Esophagus muscularis mucosa (tissue), 4 donors: Measurements from ENCODE around the gene PFDN2.

Experiments
- EP300 ChIP-seq: sonication (generic); formaldehyde crosslinking; IDR thresholded peaks from one replicate; pipeline ENCODE4 v1.6.1; 2017; ENCODE audit warnings: antibody characterized with exemption
- POLR2AphosphoS5 ChIP-seq, 2 donors: sonication (generic); formaldehyde crosslinking; IDR thresholded peaks; one replicate each; pipeline ENCODE4 v1.6.1; 2017; ENCODE audit warnings: antibody characterized with exemption in 2 of 2
- TF ChIP-seq, protein P1 (sequence below), 3 experiments: fragments of 200-600 bp in 2 of 3; fragments of 450-650 bp in 1 of 3; sonication (generic) in 2 of 3; IDR thresholded peaks; one replicate each; pipeline ENCODE4 v1.5.1; 2017 to 2019; ENCODE audit warnings: antibody characterized with exemption in 3 of 3, mild to moderate bottlenecking in 2 of 3, moderate library complexity in 1 of 3

DNA sequence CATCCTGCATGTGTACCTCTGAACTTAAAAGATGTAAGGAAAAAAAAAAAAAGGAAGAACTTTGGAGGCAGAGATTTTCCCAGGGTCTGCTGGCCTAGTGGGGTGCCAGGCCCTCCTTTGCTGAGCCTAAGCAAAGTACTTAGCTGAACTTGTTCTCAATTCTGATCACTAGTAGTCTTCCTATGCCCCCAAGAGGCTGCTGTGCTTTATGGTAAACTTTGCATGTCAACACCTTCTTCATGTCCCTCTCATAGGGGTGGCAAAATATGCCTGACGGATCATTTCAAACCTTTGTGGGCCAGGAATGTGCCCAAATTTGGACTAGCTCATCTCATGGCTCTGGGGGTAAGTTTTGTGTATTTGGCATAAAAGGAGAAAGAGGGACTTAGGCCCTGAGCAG, 40.0 kb upstream of the PFDN2 start:
- TF ChIP-seq POLR2AphosphoS5 (IDR thresholded peaks at IDR 0.05) (no peak), EP300 (no peak)
- TF ChIP-seq, protein P1, sequence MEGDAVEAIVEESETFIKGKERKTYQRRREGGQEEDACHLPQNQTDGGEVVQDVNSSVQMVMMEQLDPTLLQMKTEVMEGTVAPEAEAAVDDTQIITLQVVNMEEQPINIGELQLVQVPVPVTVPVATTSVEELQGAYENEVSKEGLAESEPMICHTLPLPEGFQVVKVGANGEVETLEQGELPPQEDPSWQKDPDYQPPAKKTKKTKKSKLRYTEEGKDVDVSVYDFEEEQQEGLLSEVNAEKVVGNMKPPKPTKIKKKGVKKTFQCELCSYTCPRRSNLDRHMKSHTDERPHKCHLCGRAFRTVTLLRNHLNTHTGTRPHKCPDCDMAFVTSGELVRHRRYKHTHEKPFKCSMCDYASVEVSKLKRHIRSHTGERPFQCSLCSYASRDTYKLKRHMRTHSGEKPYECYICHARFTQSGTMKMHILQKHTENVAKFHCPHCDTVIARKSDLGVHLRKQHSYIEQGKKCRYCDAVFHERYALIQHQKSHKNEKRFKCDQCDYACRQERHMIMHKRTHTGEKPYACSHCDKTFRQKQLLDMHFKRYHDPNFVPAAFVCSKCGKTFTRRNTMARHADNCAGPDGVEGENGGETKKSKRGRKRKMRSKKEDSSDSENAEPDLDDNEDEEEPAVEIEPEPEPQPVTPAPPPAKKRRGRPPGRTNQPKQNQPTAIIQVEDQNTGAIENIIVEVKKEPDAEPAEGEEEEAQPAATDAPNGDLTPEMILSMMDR (IDR thresholded peaks at IDR 0.05): no peak
